Epithelial cell of proximal tubule (primary cell): ENCODE results near the gene C2orf81. TPM values are rescaled to one million over a fixed set of nuclear protein-coding genes. Genes with fewer than 3 reads are reported as not detected.

Experiments
- DNase-seq: peaks from one replicate; pipeline ENCODE4 v3.0.0-alpha.2; 2011; ENCODE audit warnings: low read depth
- H3K4me3 ChIP-seq: 2 replicates; pipeline ENCODE4 v1.5.1; 2011; ENCODE audit warnings: low read depth, mild to moderate bottlenecking, low read length
- total RNA-seq: library from RNA; depleted of rRNA; stranded (reverse); fragments of >200 nt; gene quantifications from 2 replicates; pipeline ENCODE4 v1.2.3, GENCODE V29; 2015
- TF ChIP-seq, protein P1 (sequence below): conservative IDR thresholded peaks from 2 replicates; pipeline ENCODE4 v1.5.1; 2012; ENCODE audit warnings: low read depth, mild to moderate bottlenecking, low read length

C2orf81 gene
- total RNA-seq, 1 donor from 2014 or later: 4.1 TPM

DNA sequence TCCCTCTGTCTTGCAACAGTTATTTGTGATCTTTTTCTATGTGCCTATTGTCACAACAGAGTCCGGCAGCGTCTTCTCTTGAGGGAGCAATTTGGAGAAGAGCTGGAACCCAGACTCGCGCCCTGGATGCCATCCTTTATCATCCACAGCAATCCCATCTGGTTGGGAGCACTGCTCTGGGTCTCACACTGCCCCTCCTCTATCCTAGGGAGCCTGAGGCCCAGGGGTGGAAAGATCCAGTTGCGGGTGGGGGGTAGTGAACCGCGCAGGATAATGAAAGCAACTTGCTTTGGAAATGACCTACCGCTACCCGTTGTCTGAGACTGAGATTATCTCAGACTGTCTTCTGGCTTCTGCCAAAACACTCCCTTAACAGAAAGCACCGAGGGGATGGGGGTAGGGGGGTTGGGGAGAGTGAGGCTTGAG is 37.5 kb upstream of the C2orf81 start:
- no peak for DNase-seq
- TF ChIP-seq, protein P1, sequence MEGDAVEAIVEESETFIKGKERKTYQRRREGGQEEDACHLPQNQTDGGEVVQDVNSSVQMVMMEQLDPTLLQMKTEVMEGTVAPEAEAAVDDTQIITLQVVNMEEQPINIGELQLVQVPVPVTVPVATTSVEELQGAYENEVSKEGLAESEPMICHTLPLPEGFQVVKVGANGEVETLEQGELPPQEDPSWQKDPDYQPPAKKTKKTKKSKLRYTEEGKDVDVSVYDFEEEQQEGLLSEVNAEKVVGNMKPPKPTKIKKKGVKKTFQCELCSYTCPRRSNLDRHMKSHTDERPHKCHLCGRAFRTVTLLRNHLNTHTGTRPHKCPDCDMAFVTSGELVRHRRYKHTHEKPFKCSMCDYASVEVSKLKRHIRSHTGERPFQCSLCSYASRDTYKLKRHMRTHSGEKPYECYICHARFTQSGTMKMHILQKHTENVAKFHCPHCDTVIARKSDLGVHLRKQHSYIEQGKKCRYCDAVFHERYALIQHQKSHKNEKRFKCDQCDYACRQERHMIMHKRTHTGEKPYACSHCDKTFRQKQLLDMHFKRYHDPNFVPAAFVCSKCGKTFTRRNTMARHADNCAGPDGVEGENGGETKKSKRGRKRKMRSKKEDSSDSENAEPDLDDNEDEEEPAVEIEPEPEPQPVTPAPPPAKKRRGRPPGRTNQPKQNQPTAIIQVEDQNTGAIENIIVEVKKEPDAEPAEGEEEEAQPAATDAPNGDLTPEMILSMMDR: no peak
- peak overlapping the region; percentile 98 for H3K4me3 ChIP-seq

DNA sequence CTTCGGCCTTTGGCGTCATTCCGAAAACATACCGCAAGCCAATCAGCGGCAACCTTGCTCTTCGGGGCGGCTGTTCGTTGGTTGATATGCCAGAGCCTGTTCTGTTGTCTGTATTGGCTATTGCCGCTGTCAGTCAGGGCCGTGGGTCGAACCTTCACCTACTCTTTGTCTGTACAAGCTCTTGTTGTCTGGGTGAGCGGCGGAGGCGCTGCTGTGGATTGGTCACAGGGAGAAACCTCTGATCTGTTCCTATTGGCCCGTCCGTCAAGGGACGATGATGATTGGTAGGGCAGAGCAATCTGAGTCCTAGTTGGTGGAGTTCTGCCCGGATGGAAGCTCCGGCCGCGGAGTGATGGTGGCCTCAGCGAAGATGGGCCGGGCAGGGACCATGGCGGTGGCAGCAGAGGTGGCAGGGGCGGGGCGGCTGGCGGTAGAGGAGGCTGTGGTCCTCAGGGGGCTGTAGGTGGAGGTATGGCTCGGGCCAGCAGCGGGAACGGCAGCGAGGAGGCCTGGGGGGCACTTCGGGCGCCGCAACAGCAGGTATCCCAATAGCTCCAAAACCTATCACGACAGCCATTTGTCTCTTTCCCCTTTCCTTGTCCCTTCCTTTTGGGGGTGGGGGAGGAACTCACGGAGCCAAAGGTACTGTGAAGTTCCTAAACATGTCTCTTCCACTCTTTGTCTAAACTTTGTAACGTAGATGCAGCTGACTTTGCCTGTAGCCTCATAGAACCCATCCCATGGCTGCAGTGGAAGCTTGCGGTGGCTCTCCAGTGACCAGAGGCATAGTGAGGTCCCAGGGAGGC is 36.9 kb upstream of the C2orf81 start, which contains the start of gene WBP1:
Gene WBP1, plus strand, starts transcription at position 307 of the 806 bp plus-strand sequence. Its CDS starts 165 bp downstream, at position 472.
- H3K4me3 ChIP-seq: peak within 1 kb of the TSS; percentile 98
- peak; percentile 100 for DNase-seq
- TF ChIP-seq, protein P1: no peak

DNA sequence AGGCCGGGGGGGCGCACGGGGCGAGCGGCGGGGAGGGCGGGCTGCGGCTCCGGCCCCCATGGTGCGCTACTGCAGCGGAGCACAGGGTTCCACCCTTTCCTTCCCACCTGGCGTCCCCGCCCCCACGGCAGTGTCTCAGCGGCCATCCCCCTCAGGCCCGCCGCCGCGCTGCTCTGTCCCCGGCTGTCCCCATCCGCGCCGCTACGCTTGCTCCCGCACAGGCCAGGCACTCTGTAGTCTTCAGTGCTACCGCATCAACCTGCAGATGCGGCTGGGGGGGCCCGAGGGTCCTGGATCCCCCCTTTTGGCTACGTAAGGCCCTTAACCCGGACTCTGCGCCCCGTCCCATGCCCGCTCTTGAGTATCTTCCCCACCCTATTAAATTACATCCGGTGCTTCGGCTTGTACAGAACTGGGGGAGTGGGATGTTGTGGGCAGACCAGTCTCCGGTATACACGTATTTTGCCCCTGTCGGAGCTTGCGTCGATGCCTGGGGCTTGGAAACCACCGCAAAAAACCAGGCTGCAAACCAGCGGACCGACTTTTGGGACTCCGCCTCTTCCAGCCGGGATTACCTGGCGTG is 36.2 kb upstream of the C2orf81 start:
- no peak for DNase-seq
- peak overlapping the region; percentile 98 for H3K4me3 ChIP-seq

DNA sequence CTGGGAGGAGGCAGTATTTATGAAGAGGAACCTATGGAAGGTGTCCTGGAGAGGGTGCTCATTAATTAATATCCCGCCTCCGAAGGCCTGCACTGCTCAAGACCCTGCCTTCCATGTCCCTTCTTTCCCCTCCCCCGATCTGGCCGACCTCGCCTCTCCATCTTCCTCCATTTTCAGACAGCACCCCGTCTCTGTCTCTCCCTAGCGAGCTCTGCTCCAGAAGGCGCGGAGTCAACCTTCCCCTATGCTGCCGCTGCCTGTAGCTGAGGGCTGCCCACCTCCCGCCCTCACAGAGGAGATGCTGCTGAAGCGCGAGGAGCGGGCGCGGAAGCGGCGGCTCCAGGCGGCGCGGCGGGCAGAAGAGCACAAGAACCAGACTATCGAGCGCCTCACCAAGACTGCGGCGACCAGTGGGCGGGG is 35.7 kb upstream of the C2orf81 start:
- TF ChIP-seq, protein P1: no peak
- peak overlapping the region; percentile 98 for H3K4me3 ChIP-seq
- no peak for DNase-seq

More for the DNA sequence above, 36.2 kb upstream of the C2orf81 start:
- TF ChIP-seq, protein P1: no peak

DNA sequence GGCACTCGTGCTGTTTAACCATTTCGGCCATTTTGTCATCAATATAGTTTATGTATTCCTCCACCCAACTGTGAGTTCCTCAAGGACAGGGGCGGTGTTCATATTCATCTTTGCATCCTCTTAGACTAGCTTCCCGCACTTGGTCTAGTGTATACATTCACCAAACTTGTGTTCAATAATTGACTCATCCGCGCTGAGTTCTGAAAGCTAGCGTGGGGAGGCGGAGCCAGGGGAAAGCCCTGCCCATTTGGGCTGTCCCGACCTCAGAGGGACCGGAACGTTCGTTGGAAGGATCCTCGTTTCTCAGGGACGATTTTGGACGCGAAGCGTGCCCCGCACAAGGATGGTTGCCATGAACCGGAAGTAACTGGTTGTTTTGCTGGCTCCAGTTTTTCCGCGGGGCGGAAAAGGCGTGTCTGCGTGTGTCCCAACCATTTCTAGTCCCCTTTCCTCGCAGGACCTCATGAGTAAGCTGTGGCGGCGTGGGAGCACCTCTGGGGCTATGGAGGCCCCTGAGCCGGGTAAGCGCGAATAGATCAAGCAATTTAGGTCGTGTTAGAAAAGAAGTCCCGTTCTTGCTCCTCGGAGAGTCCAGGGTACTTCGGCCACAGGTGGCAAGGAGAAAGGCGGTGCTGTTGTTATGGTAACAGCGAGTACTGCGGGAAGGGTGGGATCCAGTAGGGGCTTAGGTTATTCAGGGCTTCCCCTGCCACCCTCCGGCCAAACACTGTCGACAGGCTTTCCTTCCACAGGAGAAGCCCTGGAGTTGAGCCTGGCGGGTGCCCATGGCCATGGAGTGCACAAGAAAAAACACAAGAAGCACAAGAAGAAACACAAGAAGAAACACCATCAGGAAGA is 33.5 kb upstream of the C2orf81 start, which contains the start of gene INO80B:
Gene INO80B, plus strand, starts transcription at position 434 of the 858 bp plus-strand sequence. Its CDS starts 30 bp downstream, at position 464.
- peak within 1 kb of the TSS; percentile 80 for H3K4me3 ChIP-seq
- TF ChIP-seq, protein P1: no peak
- DNase-seq: peak; percentile 93

DNA sequence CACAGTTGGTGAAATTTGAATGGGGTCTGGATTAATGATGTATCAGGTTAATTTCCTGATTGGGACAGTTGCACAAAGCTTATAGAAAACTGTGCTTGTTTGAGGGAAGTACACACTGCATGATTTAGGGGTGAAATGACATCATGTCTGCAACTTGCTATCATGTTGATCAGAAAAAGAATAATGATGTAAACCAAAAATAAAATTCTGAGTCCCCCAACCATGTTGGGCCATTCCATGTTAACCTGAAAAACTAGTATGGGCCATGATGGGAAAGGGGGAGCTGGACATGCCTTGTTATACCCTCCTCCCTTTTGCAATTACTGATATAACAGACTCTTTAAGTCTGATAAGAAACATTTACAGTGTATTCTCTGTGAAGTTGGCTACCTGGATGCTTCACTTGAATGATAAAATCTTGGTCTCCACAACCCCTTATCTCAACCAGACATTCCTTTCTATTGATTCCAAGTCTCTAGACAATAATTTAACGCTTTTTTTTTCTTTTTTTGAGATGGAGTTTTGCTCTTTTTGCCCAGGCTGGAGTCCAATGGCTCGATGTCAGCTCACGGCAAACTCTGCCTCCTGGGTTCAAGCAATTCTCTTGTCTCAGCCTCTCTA is 29.3 kb upstream of the C2orf81 start:
- TF ChIP-seq, protein P1: no peak
- no peak overlapping the region for H3K4me3 ChIP-seq
- no peak for DNase-seq
